HG03575 (cell line): ENCODE data around the gene SPECC1.
"Not testable (repeated sequence)": the region's sequence is repeated elsewhere in the genome, so short reads cannot be mapped to it uniquely, and the experiment has no call there.

ENCODE experiments used
- ATAC-seq: cut with Tn5 transposase; IDR thresholded peaks from one replicate; pipeline ENCODE4 v1.9.1; 2021; ENCODE audit not compliant: unreplicated experiment, insufficient number of reproducible peaks, low FRiP score; ENCODE audit errors: extremely low read depth

SPECC1 gene

DNA sequence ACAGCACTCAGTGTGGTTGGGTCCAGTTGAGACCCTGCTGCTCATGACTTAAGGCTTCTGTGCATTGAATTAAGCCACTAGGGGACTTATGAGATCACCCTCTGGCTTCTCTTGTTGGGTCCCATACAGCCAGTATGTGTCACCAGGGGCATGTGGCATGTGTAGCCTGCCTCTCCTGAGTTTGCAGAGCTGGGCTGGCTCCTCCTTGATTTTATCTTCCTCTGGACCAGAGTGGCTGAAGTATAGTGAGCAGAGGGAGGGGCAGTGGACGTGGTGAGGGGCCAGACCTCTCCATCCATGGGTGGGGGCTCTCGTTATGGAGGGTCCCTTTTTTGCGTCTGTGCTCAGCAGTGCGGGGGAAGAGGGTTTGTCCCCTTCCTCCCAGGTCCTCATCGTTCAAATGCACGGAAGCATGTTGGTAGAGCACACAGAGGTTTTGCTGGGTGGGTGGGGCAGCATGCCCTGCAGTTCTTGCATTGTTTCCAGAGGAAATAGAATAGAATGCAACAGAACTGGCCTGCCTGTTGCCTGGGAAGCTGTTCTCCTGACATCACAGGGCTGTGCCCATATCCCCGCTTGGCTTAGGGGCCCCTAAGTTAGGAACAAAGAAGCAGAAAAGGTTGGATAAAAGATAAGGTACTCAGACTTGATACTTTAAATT, 77.4 kb downstream of the SPECC1 start:
- ATAC-seq = no peak

DNA sequence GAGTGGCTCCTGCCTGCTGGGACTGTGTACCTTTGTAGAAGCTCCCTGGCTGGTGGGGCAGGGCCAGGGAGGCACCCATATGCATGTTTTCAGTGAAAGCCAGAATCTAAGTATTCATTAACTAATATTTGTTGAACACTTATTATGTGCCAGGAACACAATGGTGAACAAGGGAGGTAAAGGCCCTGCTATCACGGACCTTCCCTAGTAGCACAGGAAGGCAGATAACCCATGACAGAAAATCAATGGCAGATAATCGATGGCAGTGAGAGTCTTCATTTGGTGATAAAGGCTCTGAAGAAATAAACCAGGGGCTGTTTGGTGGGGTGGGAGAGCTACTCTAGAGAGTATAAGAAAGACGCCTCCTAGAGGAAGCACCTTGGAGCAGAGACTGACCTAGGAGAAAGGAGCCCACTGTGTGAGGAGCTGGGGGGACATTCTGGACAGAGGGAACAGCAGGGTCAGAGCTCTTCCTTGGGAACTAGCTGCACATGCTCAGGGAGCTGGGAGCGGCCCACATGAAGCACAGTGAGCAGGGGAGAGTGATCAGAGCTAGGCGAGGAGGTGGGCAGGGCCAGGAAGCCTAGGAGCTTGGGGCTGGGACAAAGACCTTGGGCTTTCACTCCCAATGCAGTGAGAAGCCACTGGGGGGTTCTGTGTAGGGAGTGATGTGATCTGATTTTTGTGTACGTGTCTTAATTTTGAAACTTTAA, 78.5 kb downstream of the SPECC1 start:
- ATAC-seq = no peak

DNA sequence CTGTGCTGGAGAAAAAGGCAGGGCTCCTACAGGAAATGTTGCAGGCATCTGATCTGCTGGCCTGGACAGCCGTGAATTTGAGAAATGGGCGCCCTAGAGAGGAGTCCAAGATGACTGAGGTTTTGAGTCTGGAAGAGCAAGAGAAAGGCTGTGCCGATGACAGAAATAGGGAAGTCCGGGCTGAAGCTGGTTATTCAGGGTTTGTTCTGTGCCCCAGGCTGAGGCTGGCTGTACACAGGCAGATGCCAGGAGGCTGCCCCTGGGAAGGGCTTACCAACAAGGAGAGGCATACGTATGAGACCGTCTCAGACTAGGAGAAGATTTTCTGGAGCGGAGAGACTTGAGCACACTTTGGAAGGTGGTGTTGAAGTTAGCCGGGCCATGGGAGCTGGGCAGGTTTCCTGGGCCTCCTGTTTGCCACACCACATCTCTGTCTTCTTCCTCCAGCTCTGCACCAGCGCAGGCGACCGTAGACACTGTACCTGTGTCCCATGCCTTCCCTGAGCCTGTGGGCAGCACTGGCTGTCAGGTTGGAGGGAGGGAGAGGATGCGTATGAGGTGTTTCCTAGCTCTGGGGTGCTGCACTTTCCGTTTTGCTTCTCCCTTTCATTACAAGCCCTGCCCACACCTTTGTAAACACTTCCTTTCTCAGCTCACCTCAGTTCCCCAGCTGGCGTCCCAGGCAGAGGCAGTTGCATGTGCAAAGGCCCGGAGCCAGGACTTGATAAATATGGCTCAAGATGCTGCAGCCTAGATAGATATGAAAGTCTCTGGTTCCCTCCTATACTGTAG, 80.8 kb downstream of the SPECC1 start:
- no peak for ATAC-seq

DNA sequence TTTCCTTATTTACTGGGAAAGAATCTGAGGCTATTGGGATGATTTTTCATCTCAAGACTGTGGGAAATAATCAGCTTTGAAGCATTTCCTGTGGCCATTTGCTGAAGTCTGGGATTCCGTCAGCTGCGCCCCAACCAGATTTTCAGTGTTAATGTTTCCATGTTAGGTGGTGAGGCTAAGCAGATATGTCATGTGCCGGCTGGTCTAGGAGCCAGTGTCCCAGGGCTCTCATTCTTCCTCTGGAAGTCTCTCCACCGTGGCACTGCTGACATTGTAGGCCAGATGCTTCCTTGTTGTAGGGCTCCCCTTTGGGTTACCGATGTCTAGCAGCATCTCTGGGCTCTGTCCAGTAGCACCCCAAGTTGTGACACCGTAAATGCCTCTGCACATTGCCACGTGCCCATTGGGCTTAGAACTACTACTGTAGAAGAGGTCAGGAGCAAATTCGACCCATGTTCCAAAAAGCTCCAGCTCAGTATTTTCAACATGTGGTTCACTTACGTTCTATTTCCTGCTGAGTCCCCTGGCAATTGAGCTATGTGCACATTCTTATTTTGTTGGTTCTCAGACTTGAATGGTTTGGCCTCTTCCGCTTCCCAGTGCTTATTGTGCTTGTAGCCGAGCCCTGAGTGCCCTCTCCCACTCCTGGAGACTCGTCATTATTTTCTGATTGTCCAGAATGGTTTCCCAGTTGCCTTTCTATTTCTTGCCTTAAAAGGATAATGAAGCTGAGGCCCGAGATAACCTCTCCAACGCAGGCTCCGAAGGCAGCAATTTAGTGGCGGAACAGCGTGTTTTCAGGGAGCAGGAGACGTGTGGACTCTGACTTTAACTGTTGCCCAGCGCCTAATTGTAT, 82.2 kb downstream of the SPECC1 start:
- no peak for ATAC-seq

DNA sequence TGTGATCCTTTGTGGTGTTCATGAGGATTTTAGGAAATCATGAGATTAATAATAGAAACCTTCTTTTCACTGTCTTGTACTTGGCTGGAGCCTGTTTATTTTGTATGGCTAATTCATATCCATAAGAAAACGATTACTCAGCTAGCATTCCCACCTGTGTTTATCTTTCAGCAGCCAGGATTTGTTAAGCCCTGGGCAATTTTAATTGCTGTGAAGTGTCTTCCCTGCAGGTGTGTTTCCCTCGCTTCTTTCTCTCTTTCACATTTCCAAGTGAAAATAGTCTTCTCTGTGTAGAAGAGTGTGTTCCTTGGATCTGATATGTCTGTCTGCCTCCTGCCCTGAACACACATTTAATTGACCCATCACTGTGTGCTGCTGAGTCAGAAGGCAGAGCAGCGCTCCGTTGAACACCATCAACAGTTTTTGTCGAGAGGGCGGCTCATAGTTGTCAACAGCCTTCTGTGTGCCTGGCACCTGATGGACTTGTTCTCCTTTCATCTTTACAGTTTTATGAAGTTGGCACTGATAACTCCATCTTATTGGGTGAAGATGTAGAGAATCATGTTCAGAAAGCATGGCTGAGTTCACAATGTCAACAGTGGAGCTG, 83.2 kb downstream of the SPECC1 start:
- ATAC-seq = no peak

DNA sequence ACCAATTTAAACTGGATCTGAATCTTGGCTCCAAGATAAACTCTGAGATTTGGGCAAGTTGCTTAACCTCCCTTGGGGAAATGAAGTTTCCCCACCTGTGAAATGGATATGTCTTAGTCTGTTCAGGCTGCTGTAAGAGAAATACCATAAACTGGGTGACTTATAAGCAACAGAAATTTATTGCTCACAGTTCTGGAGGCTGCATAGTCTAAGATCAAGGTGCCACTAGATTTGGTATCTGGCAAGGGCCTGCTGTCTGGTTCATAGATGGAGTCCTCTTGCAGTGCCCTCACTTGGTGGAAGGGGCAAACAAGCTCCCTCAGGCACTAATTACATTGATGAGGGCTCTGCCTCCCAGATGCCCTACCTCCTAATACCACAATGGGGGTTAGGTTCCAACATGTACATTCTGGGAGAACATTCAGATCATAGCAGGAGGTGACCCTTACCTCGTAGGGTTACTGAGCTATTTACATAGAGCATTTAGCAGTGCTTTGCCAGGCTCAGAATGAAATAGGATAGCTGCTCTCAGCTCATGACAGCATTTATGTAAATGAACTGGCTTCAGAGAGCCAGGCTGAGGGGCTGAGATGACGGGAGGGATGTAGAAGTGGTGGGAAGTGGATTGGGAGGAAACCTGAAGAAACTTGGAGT, 83.9 kb downstream of the SPECC1 start:
- ATAC-seq = no peak

DNA sequence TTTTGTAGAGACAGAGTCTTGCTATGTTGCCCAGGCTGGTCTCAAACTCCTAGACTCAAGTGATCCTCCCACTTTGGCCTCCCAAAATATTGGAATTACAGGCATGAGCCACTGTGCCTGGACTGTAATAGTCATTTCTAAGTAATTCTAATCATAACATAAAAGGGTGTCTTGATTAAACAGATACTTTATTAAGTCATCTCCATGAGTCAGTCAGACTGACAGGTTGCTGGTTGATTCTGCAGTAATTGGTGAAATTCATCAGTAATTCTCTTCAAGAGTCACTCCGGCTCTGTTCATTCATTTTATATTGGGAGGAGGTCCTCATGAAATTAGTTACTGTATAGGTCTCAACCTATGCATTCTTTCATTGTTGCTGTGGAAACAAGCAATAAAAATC, 85.6 kb downstream of the SPECC1 start:
- ATAC-seq = no peak

DNA sequence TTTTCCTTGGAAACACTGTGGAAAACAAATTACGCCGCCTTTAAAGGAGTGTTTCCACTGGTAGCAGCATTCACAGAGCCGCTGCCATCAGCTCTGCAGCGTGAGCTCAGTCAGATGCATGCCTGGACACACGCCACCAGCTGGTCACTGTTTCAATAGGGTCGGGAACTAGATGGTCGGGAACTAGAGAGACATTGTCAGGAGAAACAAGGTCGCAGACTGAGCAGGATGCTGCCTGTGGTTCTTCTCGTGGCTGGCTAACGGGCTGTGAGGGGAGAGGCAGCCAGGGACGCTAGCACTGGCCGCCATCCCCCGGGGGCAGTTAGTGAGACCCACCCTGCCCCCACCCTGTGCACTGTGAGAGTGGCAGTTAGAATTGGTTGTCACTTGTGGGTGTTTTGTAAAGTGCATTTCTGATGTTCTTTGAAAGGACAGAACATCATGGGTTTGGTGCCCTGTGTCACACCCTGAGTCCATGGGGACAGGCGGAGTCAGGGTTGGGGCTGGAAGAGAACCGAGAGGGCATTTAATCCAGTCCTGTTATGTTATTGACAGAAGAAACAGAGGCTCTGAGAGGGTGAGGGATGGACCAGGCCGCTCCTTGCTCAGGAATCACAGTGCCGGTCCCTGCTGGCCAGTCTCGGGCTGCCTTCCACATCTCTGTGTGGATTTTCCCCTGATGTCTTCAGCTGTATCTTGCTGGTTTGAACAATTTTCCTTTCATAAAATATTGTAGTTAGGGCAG, 86.3 kb downstream of the SPECC1 start:
- ATAC-seq = no peak

DNA sequence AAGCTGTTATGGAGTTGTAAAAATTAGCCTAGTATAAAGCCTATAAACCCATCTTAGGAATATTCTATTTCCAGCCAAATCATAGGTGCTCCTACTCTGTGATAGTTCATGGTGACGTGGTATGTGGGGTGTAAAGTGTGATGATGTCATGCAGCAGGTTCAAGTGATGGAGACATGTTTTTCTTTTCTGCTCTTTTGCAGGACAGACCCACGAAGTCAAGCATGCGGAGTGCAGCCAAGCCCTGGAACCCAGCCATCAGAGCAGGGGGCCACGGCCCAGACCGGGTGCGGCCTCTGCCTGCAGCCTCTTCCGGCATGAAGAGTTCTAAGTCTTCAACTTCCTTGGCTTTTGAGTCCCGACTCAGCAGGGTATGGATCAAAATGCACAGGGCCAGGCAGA, 87.3 kb downstream of the SPECC1 start:
- ATAC-seq = no peak

DNA sequence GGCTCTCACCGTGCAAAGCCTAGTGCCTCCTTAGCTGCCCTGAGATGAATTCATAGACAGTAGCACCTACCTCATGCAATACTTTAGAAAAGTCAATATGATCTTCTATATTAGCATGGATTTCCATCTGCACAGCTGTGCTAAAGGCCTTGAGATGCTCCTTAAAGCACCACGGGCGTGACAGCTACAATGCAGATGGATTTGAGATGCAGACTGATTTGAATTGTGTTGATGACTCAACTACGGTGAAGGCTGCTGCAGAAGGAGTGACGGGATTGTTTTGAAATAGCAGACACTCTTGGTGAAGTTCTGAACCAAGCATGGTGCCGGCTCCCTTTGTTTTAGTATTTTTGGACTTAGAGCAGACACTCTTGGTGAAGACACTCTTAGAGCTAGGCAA, 88.2 kb downstream of the SPECC1 start:
- ATAC-seq = no peak

DNA sequence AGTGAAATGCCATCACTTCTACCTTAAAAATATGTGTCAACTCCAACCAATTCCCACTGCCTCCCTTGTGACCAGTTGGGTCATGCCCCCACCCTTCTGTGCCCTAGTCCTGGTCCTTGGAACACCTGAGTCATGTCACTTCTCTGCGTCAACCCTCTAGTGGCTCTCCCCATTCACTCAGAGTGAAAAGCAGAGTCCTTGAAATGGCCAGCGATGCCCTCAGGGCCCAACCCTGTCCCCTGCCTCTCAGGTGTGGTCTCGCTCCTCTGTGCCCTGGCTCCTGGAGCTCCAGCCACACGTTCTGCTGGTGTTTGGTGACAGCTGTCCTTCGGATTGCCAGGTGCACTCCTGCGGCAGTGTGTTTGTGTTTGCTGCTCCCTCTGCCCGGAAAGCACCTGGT, 89.2 kb downstream of the SPECC1 start:
- ATAC-seq = no peak

DNA sequence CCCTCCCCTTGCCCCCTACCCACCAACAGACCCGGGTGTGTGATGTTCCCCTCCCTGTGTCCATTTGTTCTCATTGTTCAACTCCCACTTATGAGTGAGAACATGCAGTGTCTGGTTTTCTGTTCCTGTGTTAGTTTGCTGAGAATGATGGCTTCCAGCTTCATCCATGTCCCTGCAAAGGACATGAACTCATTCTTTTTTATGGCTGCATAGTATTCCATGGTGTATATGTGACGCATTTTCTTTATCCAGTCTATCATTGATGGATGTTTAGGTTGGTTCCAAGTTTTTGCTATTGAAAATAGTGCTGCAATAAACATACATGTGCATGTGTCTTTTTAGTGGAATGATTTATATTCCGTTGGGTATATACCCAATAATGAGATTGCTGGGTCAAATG, 91.6 kb downstream of the SPECC1 start:
- ATAC-seq = not testable (repeated sequence)

DNA sequence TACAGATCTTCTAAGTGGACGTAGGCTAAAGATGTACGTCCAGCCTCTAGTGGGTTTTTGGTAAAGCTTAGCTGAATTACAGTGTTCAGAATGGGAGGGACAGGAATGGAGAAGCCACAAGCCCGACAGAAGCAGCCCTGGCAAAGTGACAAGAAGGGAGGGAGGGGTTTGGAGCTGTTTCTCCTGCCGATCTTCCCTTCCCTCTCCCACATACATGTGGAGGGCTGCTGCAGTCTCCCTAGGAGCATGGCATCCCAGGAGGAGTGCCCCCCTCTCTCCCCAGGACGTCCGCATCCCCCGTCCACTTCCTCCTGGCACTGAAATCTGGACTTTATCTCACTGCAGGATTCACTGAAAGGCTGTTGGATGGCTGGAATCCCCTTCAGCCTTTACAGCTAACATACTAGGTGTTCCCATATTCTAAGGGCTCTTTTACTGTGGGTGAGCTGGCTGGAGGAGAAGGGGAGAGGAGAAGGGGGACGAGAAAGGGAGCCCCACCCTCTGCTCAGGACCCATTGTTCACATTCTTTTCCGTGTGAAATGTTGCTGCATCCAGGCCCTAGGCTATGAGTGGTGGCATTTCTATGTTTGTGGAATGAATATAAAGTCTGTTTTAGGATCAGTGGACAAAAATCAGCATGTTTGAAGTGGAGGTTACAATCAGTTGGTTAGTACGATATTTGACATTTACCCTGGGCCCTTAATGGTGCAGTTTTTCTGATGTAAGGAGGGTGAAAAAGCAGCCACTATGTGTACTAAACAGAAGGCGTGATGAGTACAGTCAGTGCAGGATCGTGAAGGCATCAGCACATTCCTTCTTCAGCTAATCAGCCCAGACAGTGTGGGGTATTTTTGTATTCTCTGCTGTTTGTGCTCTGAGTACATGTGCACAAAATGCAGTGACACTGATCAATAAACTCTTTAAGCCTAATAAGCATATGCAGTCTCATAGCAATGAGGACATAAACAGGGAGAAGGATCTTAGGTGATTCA, 94.6 kb downstream of the SPECC1 start:
- no peak for ATAC-seq

DNA sequence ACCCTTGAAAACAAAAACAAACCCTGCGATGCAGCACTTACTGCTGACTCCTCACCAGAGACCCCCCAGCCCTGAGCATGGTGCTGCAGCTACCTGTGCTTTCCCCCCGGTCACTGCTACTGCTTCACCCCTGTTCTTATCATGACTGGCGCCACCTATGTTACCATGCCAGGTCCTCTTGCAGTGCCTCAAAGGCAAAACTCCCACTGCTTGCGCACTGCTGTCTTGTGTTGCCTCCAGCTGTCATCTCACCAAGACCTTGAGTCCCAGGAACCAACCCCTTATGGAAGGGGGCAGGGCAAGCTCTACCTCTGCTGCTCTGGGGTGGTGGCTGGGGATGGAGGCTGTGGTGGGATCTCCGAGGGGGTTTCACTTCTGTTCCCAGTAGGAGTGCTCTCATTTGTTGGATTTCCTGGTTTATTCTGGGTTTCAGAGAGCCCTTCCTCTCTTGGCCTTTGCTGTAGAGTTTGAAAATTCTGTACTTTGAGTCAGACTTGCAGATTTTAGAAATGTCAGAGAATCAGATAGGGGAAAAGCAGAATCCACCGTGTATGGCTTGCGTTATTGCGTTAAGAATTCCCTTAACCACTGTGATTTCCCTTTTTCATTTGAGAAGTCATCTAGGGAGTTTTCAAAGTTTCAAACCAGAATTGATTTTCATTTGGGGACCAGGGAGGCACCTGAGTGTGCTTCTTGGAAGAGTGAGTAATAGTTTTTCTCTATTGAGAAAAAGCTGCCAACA, 96.6 kb downstream of the SPECC1 start:
- no peak for ATAC-seq

DNA sequence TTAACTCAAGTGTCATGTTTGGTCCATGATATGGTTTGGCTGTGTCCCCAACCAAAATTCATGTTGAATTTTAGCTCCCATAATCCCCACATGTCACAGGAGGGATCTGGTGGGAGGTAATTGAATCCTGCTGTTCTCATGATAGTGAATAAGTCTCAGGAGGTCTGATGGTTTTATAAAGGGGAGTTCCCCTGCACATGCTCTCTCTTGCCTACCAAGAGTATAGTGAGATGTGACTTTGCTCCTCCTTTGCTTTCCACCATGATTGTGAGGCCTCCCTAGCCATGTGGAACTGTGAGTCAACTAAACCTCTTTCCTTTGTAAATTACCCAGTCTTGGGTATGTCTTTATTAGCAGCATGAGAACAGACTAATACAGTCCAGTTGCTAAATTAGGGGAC, 97.3 kb downstream of the SPECC1 start:
- ATAC-seq = not testable (repeated sequence)

DNA sequence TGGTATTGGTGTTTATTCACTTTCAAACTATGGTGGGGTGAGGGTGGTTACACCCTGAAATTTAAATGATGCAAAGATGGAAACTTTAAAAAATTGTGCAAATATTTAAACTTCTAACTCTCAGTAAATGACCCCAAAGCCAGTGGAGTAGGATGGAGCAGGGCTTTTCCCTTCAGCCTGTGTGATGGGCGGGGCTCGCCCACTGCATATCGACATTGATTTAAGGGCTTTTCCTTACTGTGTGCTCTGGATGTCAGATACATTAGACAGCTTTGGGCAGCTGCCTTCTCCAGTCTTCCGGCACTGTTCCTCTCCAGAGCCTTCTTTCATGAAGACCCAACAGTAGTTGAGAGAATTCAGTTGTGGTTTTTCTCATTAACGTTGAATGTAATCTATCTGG, 99.9 kb downstream of the SPECC1 start:
- no peak for ATAC-seq
